H1 (cell line): Measurements from ENCODE around the gene CNOT6. TPM values are rescaled to one million over a fixed set of nuclear protein-coding genes. Genes with fewer than 3 reads are reported as not detected.

Source experiments
- CHD7 ChIP-seq: fragments of 300-600 bp; sonication (generic); IDR thresholded peaks from 2 replicates; pipeline ENCODE4 v1.7.1; 2012; ENCODE audit warnings: low read length, moderate library complexity, mild to moderate bottlenecking, inconsistent platforms; ENCODE audit not compliant: insufficient replicate concordance
- CTBP2 ChIP-seq: IDR thresholded peaks from 2 replicates; pipeline ENCODE4 v1.7.0; 2011; ENCODE audit warnings: borderline replicate concordance, mild to moderate bottlenecking, moderate library complexity, mixed read lengths, low read length; ENCODE audit not compliant: insufficient read depth, insufficient read length
- GABPA ChIP-seq: IDR thresholded peaks from 2 replicates; pipeline ENCODE4 v1.6.1; 2011; ENCODE audit warnings: mild to moderate bottlenecking, low read length, moderate library complexity, borderline replicate concordance; ENCODE audit not compliant: insufficient read depth
- GTF2F1 ChIP-seq: IDR thresholded peaks from 2 replicates; pipeline ENCODE4 v1.6.1; 2012; ENCODE audit warnings: low read depth, low read length, improper control_type of control experiment, borderline replicate concordance
- polyA plus RNA-seq, 7 experiments: library from polyadenylated mRNA; depleted of rRNA in 3 of 7; stranded (reverse) in 5 of 7; unstranded in 2 of 7; fragments of >200 nt in 5 of 7; fragments of 200-250 nt in 2 of 7; gene quantifications; 1 replicate in 5 of 7; 2 replicates in 1 of 7; 4 replicates in 1 of 7; pipeline versions ENCODE4 v1.2.1 to v1.2.3, GENCODE V29; 2011 to 2013; ENCODE audit warnings: missing spikeins in 2 of 7, mixed read lengths in 2 of 7
- total RNA-seq: library from RNA; stranded (reverse); fragmentation: NEBNext Ultra II Directional; extraction: Animal tissue kit (Norgen Biotek cat#: 25700); gene quantifications from 2 replicates; pipeline ENCODE4 v1.2.1, GENCODE V29; 2021
- TF ChIP-seq, protein P1 (sequence below): IDR thresholded peaks from 2 replicates; pipeline ENCODE4 v1.6.1; 2011; ENCODE audit warnings: low read length, improper control_type of control experiment

Gene CNOT6
- total and polyA plus RNA-seq, 2 of the 8 experiments (the other 6 are each of a cell fraction or from before 2014, with no cell fraction given) = 10.7 to 45.4 TPM

- TF ChIP-seq, protein P1, sequence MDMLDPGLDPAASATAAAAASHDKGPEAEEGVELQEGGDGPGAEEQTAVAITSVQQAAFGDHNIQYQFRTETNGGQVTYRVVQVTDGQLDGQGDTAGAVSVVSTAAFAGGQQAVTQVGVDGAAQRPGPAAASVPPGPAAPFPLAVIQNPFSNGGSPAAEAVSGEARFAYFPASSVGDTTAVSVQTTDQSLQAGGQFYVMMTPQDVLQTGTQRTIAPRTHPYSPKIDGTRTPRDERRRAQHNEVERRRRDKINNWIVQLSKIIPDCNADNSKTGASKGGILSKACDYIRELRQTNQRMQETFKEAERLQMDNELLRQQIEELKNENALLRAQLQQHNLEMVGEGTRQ = no peak
- TF ChIP-seq CHD7 (no peak), GABPA (no peak), CTBP2 (no peak), GTF2F1 (no peak)
Observed at GRCh38 chr5:180606215-180606785, 112.1 kb downstream of the CNOT6 start (continued).
